Esophagus squamous epithelium (tissue), 4 donors: ENCODE measurements around the gene TBCD.

ENCODE experiments used
- CTCF ChIP-seq, 6 experiments: fragments of 450-650 bp in 4 of 6; fragments of 200-600 bp in 2 of 6; sonication (generic) in 2 of 6; IDR thresholded peaks; one replicate each; pipeline ENCODE4 v1.5.1; 2016 to 2019; ENCODE audit warnings: antibody characterized with exemption in 6 of 6, mild to moderate bottlenecking in 4 of 6, moderate library complexity in 4 of 6
- POLR2A ChIP-seq, 4 donors: fragments of 450-650 bp; IDR thresholded peaks; one replicate each; pipeline ENCODE4 v1.6.1; 2017; ENCODE audit warnings: antibody characterized with exemption in 4 of 4, mild to moderate bottlenecking in 4 of 4, moderate library complexity in 3 of 4

DNA sequence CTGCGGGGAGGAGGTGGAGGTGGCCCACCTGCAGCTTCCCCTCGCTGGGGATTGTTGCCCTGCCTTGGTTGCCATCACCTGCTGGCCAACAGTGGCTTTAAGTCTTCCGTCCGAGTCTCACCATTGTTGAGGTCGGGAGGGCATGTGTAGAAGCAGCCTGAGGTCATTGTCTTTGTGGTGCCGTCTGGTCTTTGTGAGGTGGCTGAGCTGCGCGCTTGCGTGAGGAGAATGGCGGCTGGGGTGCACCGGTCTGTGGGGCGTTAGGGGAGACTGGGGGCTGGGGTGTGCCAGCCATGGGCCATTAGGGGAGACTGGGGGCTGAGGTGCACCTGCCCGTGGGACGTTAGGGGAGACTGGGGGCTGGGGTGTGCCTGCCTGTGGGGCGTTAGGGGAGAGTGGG, 51.7 kb downstream of the TBCD start:
- no peak for TF ChIP-seq CTCF (IDR thresholded peaks at IDR 0.05)
- TF ChIP-seq POLR2A (IDR thresholded peaks at IDR 0.05): no peak
